ENCODE results near the gene ANKRD24. TPM values are rescaled to one million over a fixed set of nuclear protein-coding genes. Genes with fewer than 3 reads are reported as not detected.
"Not testable (repeated sequence)": the region's sequence is repeated elsewhere in the genome, so short reads cannot be mapped to it uniquely, and the experiment has no call there.

Gene ANKRD24
- total RNA-seq, 2 experiments from 2014 or later, result 1.7 to 4.8 TPM

GRCh38 chr19:4241824-4242430 lies 59.4 kb downstream of the ANKRD24 start:
- no peak for TF ChIP-seq EZH2phosphoT487 (IDR thresholded peaks at IDR 0.05; ENCODE audit: borderline replicate concordance, low read depth, low read length)
- no peak for TF ChIP-seq CTCF (conservative IDR thresholded peaks at IDR 0.05; ENCODE audit: low read length)
- Histone ChIP-seq H3K9me3 (ENCODE audit: low read length) (peaks cover 5% of the 10 kb centered on the region; the same call in 1 of the 2 replicates), H4K20me1 (ENCODE audit: insufficient read depth, low read length) (no peaks in the 10 kb centered on the region), H3K4me3 (ENCODE audit: low read depth, low read length, poor library complexity, severe bottlenecking) (no peak overlapping the region), H3K79me2 (ENCODE audit: insufficient read depth, low read depth, low read length) (no peaks in the 10 kb centered on the region), H2AFZ (ENCODE audit: low read length) (peak overlapping the region; percentile 27; the same call in 1 of the 2 replicates), H3K27ac (ENCODE audit: low read depth, low read length, poor library complexity, severe bottlenecking) (peak overlapping the region; percentile 29), H3K4me1 (ENCODE audit: insufficient read depth, low read length, poor library complexity, severe bottlenecking) (peaks cover 22% of the 10 kb centered on the region), H3K36me3 (ENCODE audit: insufficient read depth, low read length) (no peaks in the 10 kb centered on the region), H3K4me2 (ENCODE audit: low read length) (peak overlapping the region; percentile 20), H3K9me2 (ENCODE audit: insufficient read depth, low read length) (no peaks in the 10 kb centered on the region)
- DNase-seq (ENCODE audit: low spot score), result peak; percentile 18
- CTCF ChIA-PET (ENCODE audit: unreplicated experiment), result no interaction called here
- intact Hi-C loops (cut with micrococcal nuclease; ENCODE audit: unreplicated experiment), result no loop called here
- POLR2A ChIA-PET, result interaction anchor here (0.7 kb wide), 1 partner anchor 959 kb away, joined by 3 read pairs; no protein-coding TSS in a partner anchor
- no TSS peak for BruUV-seq (replicated peaks)

GRCh38 chr19:4245938-4246337 lies 63.4 kb downstream of the ANKRD24 start:
- DNase-seq (ENCODE audit: low spot score); CTCF ChIA-PET (ENCODE audit: unreplicated experiment); BruUV-seq (replicated peaks); POLR2A ChIA-PET; H3K9me2 ChIP-seq (ENCODE audit: insufficient read depth, low read length); H3K9me3 ChIP-seq (ENCODE audit: low read length); H4K20me1 ChIP-seq (ENCODE audit: insufficient read depth, low read length): not testable (repeated sequence)
- H3K27ac ChIP-seq (ENCODE audit: low read depth, low read length, poor library complexity, severe bottlenecking), result peak overlapping the region; percentile 83
- peaks cover 26% of the 10 kb centered on the region for H3K36me3 ChIP-seq (ENCODE audit: insufficient read depth, low read length)
- peak overlapping the region; percentile 74 for H3K4me3 ChIP-seq (ENCODE audit: low read depth, low read length, poor library complexity, severe bottlenecking)
- H3K4me1 ChIP-seq (ENCODE audit: insufficient read depth, low read length, poor library complexity, severe bottlenecking), result peaks cover 31% of the 10 kb centered on the region
- peak overlapping the region; percentile 74 for H3K4me2 ChIP-seq (ENCODE audit: low read length)
- H3K79me2 ChIP-seq (ENCODE audit: insufficient read depth, low read depth, low read length), result peaks cover 14% of the 10 kb centered on the region
- peak overlapping the region; percentile 89 for H2AFZ ChIP-seq (ENCODE audit: low read length)
- intact Hi-C loops (cut with micrococcal nuclease; ENCODE audit: unreplicated experiment), result loop anchor here (2.0 to 5.0 kb wide), 3 partner anchors 63 to 259 kb away; partner anchors contain the start of genes ANKRD24, EEF2, SIRT6 and ZBTB7A

- peak; percentile 86 for TF ChIP-seq CTCF (conservative IDR thresholded peaks at IDR 0.05; ENCODE audit: low read length)
- TF ChIP-seq EZH2phosphoT487 (IDR thresholded peaks at IDR 0.05; ENCODE audit: borderline replicate concordance, low read depth, low read length), result no peak
- intact Hi-C loops (cut with micrococcal nuclease; ENCODE audit: unreplicated experiment), result loop anchor here (2.0 to 5.0 kb wide), 3 partner anchors 64 to 260 kb away; partner anchors contain the start of genes ANKRD24, EEF2, SIRT6 and ZBTB7A
- H4K20me1 ChIP-seq (ENCODE audit: insufficient read depth, low read length), result peaks cover 6% of the 10 kb centered on the region; the same call in 1 of the 2 replicates
- peaks cover 14% of the 10 kb centered on the region for H3K79me2 ChIP-seq (ENCODE audit: insufficient read depth, low read depth, low read length)
- peak within 1 kb of the TSS; percentile 89 for H2AFZ ChIP-seq (ENCODE audit: low read length)
- H3K27ac ChIP-seq (ENCODE audit: low read depth, low read length, poor library complexity, severe bottlenecking), result peak within 1 kb of the TSS; percentile 83
- ChIA-PET POLR2A (interaction anchor here (0.6 to 1.2 kb wide), 2 partner anchors 20 to 259 kb away, joined by 3 to 8 read pairs; no protein-coding TSS in a partner anchor), CTCF (ENCODE audit: unreplicated experiment) (no interaction called here)
- H3K9me3 ChIP-seq (ENCODE audit: low read length), result peaks cover 3% of the 10 kb centered on the region; the same call in 1 of the 2 replicates
- peak within 1 kb of the TSS; percentile 79 for H3K4me2 ChIP-seq (ENCODE audit: low read length)
- peak within 1 kb of the TSS; percentile 74 for H3K4me3 ChIP-seq (ENCODE audit: low read depth, low read length, poor library complexity, severe bottlenecking)
- H3K36me3 ChIP-seq (ENCODE audit: insufficient read depth, low read length), result peaks cover 37% of the 10 kb centered on the region
- H3K9me2 ChIP-seq (ENCODE audit: insufficient read depth, low read length), result no peaks in the 10 kb centered on the region
- DNase-seq (ENCODE audit: low spot score), result peak; percentile 100
- peaks cover 27% of the 10 kb centered on the region for H3K4me1 ChIP-seq (ENCODE audit: insufficient read depth, low read length, poor library complexity, severe bottlenecking)
- TSS peak; percentile 95 for BruUV-seq (replicated peaks)
These were observed 64.5 kb downstream of the ANKRD24 start, which contains the start of gene YJU2 for GRCh38 chr19:4246767-4247593. YJU2 (plus strand) TSS chr19:4247080; CDS start chr19:4247147, 67 bp downstream.

All from OCI-LY7 (cell line).